Smooth muscle cell (in vitro differentiated cells): ENCODE measurements around the gene CTCFL. TPM values are rescaled to one million over a fixed set of nuclear protein-coding genes. Genes with fewer than 3 reads are reported as not detected.

Experiments used
- DNase-seq: peaks from one replicate; lab custom pipeline; 2025; ENCODE audit not compliant: unreplicated experiment; lab: John Stamatoyannopoulos, UW
- H2AFZ ChIP-seq: fragments of 200-600 bp; sonication (generic); 2 replicates; pipeline ENCODE4 v1.6.0; 2016; ENCODE audit warnings: antibody characterized with exemption, low read depth, mild to moderate bottlenecking
- H3F3A ChIP-seq: fragments of 200-600 bp; sonication (generic); 2 replicates; pipeline ENCODE4 v1.6.0; 2017; ENCODE audit warnings: antibody characterized with exemption, low read depth
- H3K27ac ChIP-seq: fragments of 200-600 bp; sonication (generic); 2 replicates; pipeline ENCODE4 v1.5.1; 2016; ENCODE audit warnings: low read depth, mild to moderate bottlenecking
- H3K27me3 ChIP-seq: fragments of 200-600 bp; sonication (generic); 2 replicates; pipeline ENCODE4 v1.6.1; 2016; ENCODE audit warnings: low read depth, mild to moderate bottlenecking
- H3K36me3 ChIP-seq: fragments of 200-600 bp; sonication (generic); 2 replicates; pipeline ENCODE4 v1.5.1; 2016; ENCODE audit warnings: low read depth
- H3K4me1 ChIP-seq: fragments of 200-600 bp; sonication (generic); 2 replicates; pipeline ENCODE4 v1.5.1; 2016; ENCODE audit warnings: low read depth
- H3K4me2 ChIP-seq: fragments of 200-600 bp; sonication (generic); 2 replicates; pipeline ENCODE4 v1.6.0; 2016; ENCODE audit warnings: mild to moderate bottlenecking
- H3K4me3 ChIP-seq: fragments of 200-600 bp; sonication (generic); 2 replicates; pipeline ENCODE4 v1.5.1; 2016; ENCODE audit warnings: mild to moderate bottlenecking
- H3K79me2 ChIP-seq: fragments of 200-600 bp; sonication (generic); 2 replicates; pipeline ENCODE4 v1.6.0; 2016; ENCODE audit warnings: low read depth, mild to moderate bottlenecking
- H3K9ac ChIP-seq: fragments of 200-600 bp; sonication (generic); 2 replicates; pipeline ENCODE4 v1.6.0; 2016; ENCODE audit warnings: low read depth
- H3K9me3 ChIP-seq: fragments of 200-600 bp; sonication (generic); replicated peaks from 2 replicates; pipeline ENCODE4 v1.5.1; 2016; ENCODE audit warnings: low read depth
- H4K20me1 ChIP-seq: fragments of 200-600 bp; sonication (generic); 2 replicates; pipeline ENCODE4 v1.6.0; 2016; ENCODE audit warnings: low read depth
- CTCF ChIP-seq: fragments of 200-600 bp; sonication (generic); IDR thresholded peaks from 2 replicates; pipeline ENCODE4 v1.5.1; 2017; ENCODE audit warnings: borderline replicate concordance, mild to moderate bottlenecking, antibody characterized with exemption; ENCODE audit not compliant: insufficient read depth, poor library complexity, severe bottlenecking
- WGBS: methylation state at CpG from one replicate; pipeline ENCODE4 v1.1.7; 2016; ENCODE audit warnings: low lambda C conversion rate; 5-methylcytosine and 5-hydroxymethylcytosine counted together
- polyA plus RNA-seq: library from polyadenylated mRNA; unstranded; fragments of >200 nt; fragmentation: Nextera tagmentation; extraction: Ambion mirVana; gene quantifications from 2 replicates; pipeline ENCODE4 v1.2.1, GENCODE V29; 2016
- total RNA-seq: library from RNA; depleted of rRNA; stranded (reverse); fragments of >200 nt; gene quantifications from 2 replicates; pipeline ENCODE4 v1.2.3, GENCODE V29; 2014

Gene CTCFL
- total and polyA plus RNA-seq, 2 experiments from 2014 or later, result not detected

GRCh38 chr20:57559289-57559634 is 34.3 kb upstream of the CTCFL start:
- Histone ChIP-seq H2AFZ (no peak overlapping the region), H3K27ac (no peak overlapping the region), H3K4me3 (no peak overlapping the region), H3K4me2 (no peak overlapping the region), H4K20me1 (no peaks in the 10 kb centered on the region), H3K36me3 (no peaks in the 10 kb centered on the region), H3K4me1 (no peaks in the 10 kb centered on the region), H3F3A (no peaks in the 10 kb centered on the region), H3K79me2 (no peaks in the 10 kb centered on the region), H3K27me3 (peaks cover 25% of the 10 kb centered on the region), H3K9me3 (no peaks in the 10 kb centered on the region), H3K9ac (no peak overlapping the region)
- 91% methylated on average over 10 of the region's 10 CpGs for WGBS
- no peak for TF ChIP-seq CTCF
- DNase-seq, result no peak

GRCh38 chr20:57558614-57559288 is 33.8 kb upstream of the CTCFL start:
- H3K4me3 ChIP-seq, result no peak overlapping the region
- no peak overlapping the region for H2AFZ ChIP-seq
- H3K79me2 ChIP-seq, result no peaks in the 10 kb centered on the region
- H3K9ac ChIP-seq, result no peak overlapping the region
- no peaks in the 10 kb centered on the region for H4K20me1 ChIP-seq
- TF ChIP-seq CTCF, result no peak
- no peaks in the 10 kb centered on the region for H3K9me3 ChIP-seq
- no peak for DNase-seq
- no peak overlapping the region for H3K27ac ChIP-seq
- H3K4me2 ChIP-seq, result no peak overlapping the region
- H3K4me1 ChIP-seq, result no peaks in the 10 kb centered on the region
- no peaks in the 10 kb centered on the region for H3F3A ChIP-seq
- WGBS, result 68% methylated on average over 15 of the region's 15 CpGs
- no peaks in the 10 kb centered on the region for H3K36me3 ChIP-seq
- H3K27me3 ChIP-seq, result peaks cover 25% of the 10 kb centered on the region

- H3K9ac ChIP-seq, result no peak overlapping the region
- H3K27me3 ChIP-seq, result peaks cover 25% of the 10 kb centered on the region
- WGBS, result 83% methylated on average over 9 of the region's 9 CpGs
These were observed 33.1 kb upstream of the CTCFL start for GRCh38 chr20:57557926-57558613.

More at GRCh38 chr20:57557926-57558613, 33.1 kb upstream of the CTCFL start:
- H3K9me3 ChIP-seq, result no peaks in the 10 kb centered on the region
- H2AFZ ChIP-seq, result no peak overlapping the region
- no peaks in the 10 kb centered on the region for H3K36me3 ChIP-seq
- DNase-seq, result no peak
- no peak overlapping the region for H3K4me3 ChIP-seq
- no peaks in the 10 kb centered on the region for H3K4me1 ChIP-seq
- TF ChIP-seq CTCF, result no peak
- no peak overlapping the region for H3K4me2 ChIP-seq
- no peaks in the 10 kb centered on the region for H3K79me2 ChIP-seq
- H3K27ac ChIP-seq, result no peak overlapping the region
- H4K20me1 ChIP-seq, result no peaks in the 10 kb centered on the region
- H3F3A ChIP-seq, result no peaks in the 10 kb centered on the region
